Sigmoid colon (tissue), 7 donors: Measurements from ENCODE around the gene TNIP3. TPM values are rescaled to one million over a fixed set of nuclear protein-coding genes. Genes with fewer than 3 reads are reported as not detected.
A peak's percentile ranks its signal among the peaks of the same experiment; 100 is the strongest.

Source experiments
- DNase-seq: peaks from one replicate; pipeline ENCODE4 v3.0.0-alpha.2; 2019
- H3K27ac ChIP-seq, 4 donors: fragments of 200-600 bp; sonication (generic); one replicate each; pipeline ENCODE4 v1.5.1; 2016 to 2019; ENCODE audit warnings: mild to moderate bottlenecking in 1 of 4
- H3K27me3 ChIP-seq, 3 donors: fragments of 200-600 bp; sonication (generic); one replicate each; pipeline ENCODE4 v1.5.1; 2019; ENCODE audit warnings: mild to moderate bottlenecking in 1 of 3
- H3K36me3 ChIP-seq, 4 donors: fragments of 200-600 bp; sonication (generic); one replicate each; pipeline ENCODE4 v1.5.1; 2016 to 2019
- H3K4me1 ChIP-seq, 4 donors: fragments of 200-600 bp; sonication (generic); one replicate each; pipeline ENCODE4 v1.5.1; 2017 to 2019
- H3K4me3 ChIP-seq, 4 donors: fragments of 200-600 bp; sonication (generic); one replicate each; pipeline ENCODE4 v1.5.1; 2017 to 2019; ENCODE audit warnings: mild to moderate bottlenecking in 2 of 4, moderate library complexity in 1 of 4
- H3K9me3 ChIP-seq, 4 donors: fragments of 200-600 bp in 3 of 4; sonication (generic) in 3 of 4; one replicate each; pipeline versions ENCODE4 v1.5.1 to v1.6.1; 2013 to 2019
- CTCF ChIP-seq, 4 experiments: fragments of 450-650 bp in 3 of 4; fragments of 200-600 bp in 1 of 4; IDR thresholded peaks; one replicate each; pipeline ENCODE4 v1.5.1; 2016 to 2019; ENCODE audit warnings: antibody characterized with exemption in 4 of 4, mild to moderate bottlenecking in 3 of 4, moderate library complexity in 2 of 4
- EP300 ChIP-seq, 4 donors: sonication (generic); formaldehyde crosslinking; IDR thresholded peaks; one replicate each; pipeline ENCODE4 v1.6.1; 2017; ENCODE audit warnings: antibody characterized with exemption in 4 of 4
- POLR2A ChIP-seq, 2 donors: fragments of 450-650 bp; IDR thresholded peaks; one replicate each; pipeline ENCODE4 v1.6.1; 2016; ENCODE audit warnings: antibody characterized with exemption in 2 of 2, mild to moderate bottlenecking in 2 of 2, moderate library complexity in 2 of 2
- POLR2AphosphoS5 ChIP-seq, 4 donors: sonication (generic); formaldehyde crosslinking; IDR thresholded peaks; one replicate each; pipeline ENCODE4 v1.6.1; 2017; ENCODE audit warnings: antibody characterized with exemption in 4 of 4
- WGBS, 2 donors: extraction: QIAGEN DNeasy Blood & Tissue Kit; methylation state at CpG; one replicate each; pipeline ENCODE4 v1.1.7; 2013; 5-methylcytosine and 5-hydroxymethylcytosine counted together
- intact Hi-C: fragments of 100-400 bp; cut with DNase I; formaldehyde crosslinking; loops from one replicate; pipeline ENCODE4 v1.15.1; 2023
- polyA plus RNA-seq, 3 donors: library from polyadenylated mRNA; stranded (reverse); fragments of 200-250 nt; gene quantifications; one replicate each; pipeline ENCODE4 v1.2.3, GENCODE V29; 2013
- total RNA-seq, 4 donors: library from RNA; depleted of rRNA; stranded (reverse); fragments of >200 nt; gene quantifications; one replicate each; pipeline ENCODE4 v1.1.0, GENCODE V29; 2016
- donor health status: healthy with polysubstance abuse.
- donor health status: Bipolar disorder and iron deficiency.
- donor health status: healthy.

Gene TNIP3
- total and polyA plus RNA-seq, 7 donors, result 0.49 to 18.1 (median 3.0) TPM; not detected in 4

GRCh38 chr4:121192480-121192879 is 28.4 kb upstream of the TNIP3 start:
- Histone ChIP-seq H3K36me3 (no peaks in the 10 kb centered on the region), H3K9me3 (no peaks in the 10 kb centered on the region), H3K27me3 (no peaks in the 10 kb centered on the region), H3K4me3 (no peak overlapping the region), H3K27ac (no peak overlapping the region), H3K4me1 (no peaks in the 10 kb centered on the region)
- WGBS, 2 donors, result 18 to 19% methylated on average over 6 of the region's 6 CpGs
- no peak for DNase-seq
- TF ChIP-seq POLR2A (IDR thresholded peaks at IDR 0.05) (no peak), POLR2AphosphoS5 (IDR thresholded peaks at IDR 0.05) (no peak), EP300 (IDR thresholded peaks at IDR 0.05) (no peak), CTCF (IDR thresholded peaks at IDR 0.05) (peak in 3 of 4 experiments; percentile 36 to 60 (median 52))
- intact Hi-C loops, result loop anchor here (1.0 to 10.0 kb wide), 2 partner anchors 60 to 542 kb away; no protein-coding TSS in a partner anchor

GRCh38 chr4:121192013-121192412 is 27.9 kb upstream of the TNIP3 start:
- TF ChIP-seq EP300 (IDR thresholded peaks at IDR 0.05) (no peak), CTCF (IDR thresholded peaks at IDR 0.05) (no peak), POLR2AphosphoS5 (IDR thresholded peaks at IDR 0.05) (no peak), POLR2A (IDR thresholded peaks at IDR 0.05) (no peak)
- Histone ChIP-seq H3K27ac (no peak overlapping the region), H3K36me3 (no peaks in the 10 kb centered on the region), H3K4me3 (no peak overlapping the region), H3K4me1 (no peaks in the 10 kb centered on the region), H3K27me3 (no peaks in the 10 kb centered on the region), H3K9me3 (no peaks in the 10 kb centered on the region)
- intact Hi-C loops, result loop anchor here (1.0 to 10.0 kb wide), 2 partner anchors 60 to 543 kb away; no protein-coding TSS in a partner anchor
- 60 to 72% methylated on average over 11 of the region's 11 CpGs for WGBS, 2 donors
- no peak for DNase-seq

GRCh38 chr4:121191361-121191760 is 27.2 kb upstream of the TNIP3 start:
- WGBS, 2 donors, result 67 to 85% methylated on average over 1 of the region's 1 CpG
- no peak for TF ChIP-seq POLR2AphosphoS5 (IDR thresholded peaks at IDR 0.05)
- TF ChIP-seq EP300 (IDR thresholded peaks at IDR 0.05), result no peak
- TF ChIP-seq POLR2A (IDR thresholded peaks at IDR 0.05), result no peak
- TF ChIP-seq CTCF (IDR thresholded peaks at IDR 0.05), result no peak
- no peaks in the 10 kb centered on the region for H3K4me1 ChIP-seq
- intact Hi-C loops, result loop anchor here (10.0 kb wide), 1 partner anchor 543 kb away; no protein-coding TSS in a partner anchor
- H3K27ac ChIP-seq, result no peak overlapping the region
- DNase-seq, result no peak
- H3K27me3 ChIP-seq, result no peaks in the 10 kb centered on the region
- H3K36me3 ChIP-seq, result no peaks in the 10 kb centered on the region
- H3K9me3 ChIP-seq, result no peaks in the 10 kb centered on the region
- H3K4me3 ChIP-seq, result no peak overlapping the region

- TF ChIP-seq CTCF (IDR thresholded peaks at IDR 0.05) (no peak), POLR2A (IDR thresholded peaks at IDR 0.05) (no peak), POLR2AphosphoS5 (IDR thresholded peaks at IDR 0.05) (no peak), EP300 (IDR thresholded peaks at IDR 0.05) (no peak)
- H3K27ac ChIP-seq, result no peak overlapping the region
Observed at GRCh38 chr4:121190389-121190788, 26.3 kb upstream of the TNIP3 start.

More at GRCh38 chr4:121190389-121190788, 26.3 kb upstream of the TNIP3 start:
- Histone ChIP-seq H3K9me3 (no peaks in the 10 kb centered on the region), H3K4me1 (no peaks in the 10 kb centered on the region), H3K4me3 (no peak overlapping the region), H3K27me3 (no peaks in the 10 kb centered on the region), H3K36me3 (no peaks in the 10 kb centered on the region)
- intact Hi-C loops, result loop anchor here (10.0 kb wide), 1 partner anchor 544 kb away; no protein-coding TSS in a partner anchor
- 85 to 90% methylated on average over 4 of the region's 4 CpGs for WGBS, 2 donors
- no peak for DNase-seq
